ENCODE data around the gene PACRGL. TPM values are rescaled to one million over a fixed set of nuclear protein-coding genes. Genes with fewer than 3 reads are reported as not detected.
A peak's percentile ranks its signal among the peaks of the same experiment; 100 is the strongest.

The PACRGL gene
- total RNA-seq, 1 experiment from 2014 or later: 13.5 TPM

DNA sequence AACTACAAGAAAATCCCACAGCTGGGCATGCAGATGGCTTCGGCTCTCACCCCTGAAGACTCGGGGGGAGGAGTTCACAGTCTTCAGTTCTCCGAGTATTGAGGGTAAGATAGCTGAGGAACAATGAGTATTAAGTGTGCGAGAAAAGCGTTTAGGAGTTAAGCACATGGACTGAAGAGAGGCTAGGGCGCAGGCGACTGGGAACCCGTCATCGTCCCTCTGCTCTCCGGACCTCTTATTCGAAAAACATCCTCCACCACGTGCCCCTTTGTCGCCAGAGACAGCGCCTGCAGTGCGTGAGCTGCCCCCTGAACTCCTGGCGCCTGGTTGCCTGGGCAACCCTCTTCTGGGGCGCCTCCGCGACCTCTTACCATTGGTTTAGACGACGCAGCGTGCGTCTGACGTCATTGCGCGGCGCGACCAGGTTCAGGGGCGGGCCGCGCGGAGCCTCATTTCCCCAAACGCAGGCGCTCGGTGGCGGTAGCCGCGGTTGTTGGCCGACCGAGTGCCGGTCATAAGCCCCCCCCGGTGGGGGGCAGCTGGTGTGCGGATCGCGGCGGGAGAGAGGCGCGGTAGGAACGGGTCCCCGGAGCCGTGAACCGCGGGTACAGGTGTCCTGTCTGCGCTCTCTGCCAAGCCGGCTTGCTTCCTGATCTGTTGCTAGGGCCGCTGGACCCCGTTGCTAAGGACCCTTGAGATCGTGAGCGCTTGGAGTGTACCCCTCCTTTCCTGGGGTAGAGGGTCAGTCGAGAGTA lies at the start of gene PACRGL (continued):
- TF ChIP-seq, protein P1, sequence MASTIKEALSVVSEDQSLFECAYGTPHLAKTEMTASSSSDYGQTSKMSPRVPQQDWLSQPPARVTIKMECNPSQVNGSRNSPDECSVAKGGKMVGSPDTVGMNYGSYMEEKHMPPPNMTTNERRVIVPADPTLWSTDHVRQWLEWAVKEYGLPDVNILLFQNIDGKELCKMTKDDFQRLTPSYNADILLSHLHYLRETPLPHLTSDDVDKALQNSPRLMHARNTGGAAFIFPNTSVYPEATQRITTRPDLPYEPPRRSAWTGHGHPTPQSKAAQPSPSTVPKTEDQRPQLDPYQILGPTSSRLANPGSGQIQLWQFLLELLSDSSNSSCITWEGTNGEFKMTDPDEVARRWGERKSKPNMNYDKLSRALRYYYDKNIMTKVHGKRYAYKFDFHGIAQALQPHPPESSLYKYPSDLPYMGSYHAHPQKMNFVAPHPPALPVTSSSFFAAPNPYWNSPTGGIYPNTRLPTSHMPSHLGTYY (CRISPR knock-in tag; IDR thresholded peaks at IDR 0.05): no peak
- no peak for TF ChIP-seq RORB (CRISPR knock-in tag; IDR thresholded peaks at IDR 0.05)
- peak; percentile 70 for TF ChIP-seq SP1 (CRISPR knock-in tag; conservative IDR thresholded peaks at IDR 0.05)
- TF ChIP-seq, protein P2, sequence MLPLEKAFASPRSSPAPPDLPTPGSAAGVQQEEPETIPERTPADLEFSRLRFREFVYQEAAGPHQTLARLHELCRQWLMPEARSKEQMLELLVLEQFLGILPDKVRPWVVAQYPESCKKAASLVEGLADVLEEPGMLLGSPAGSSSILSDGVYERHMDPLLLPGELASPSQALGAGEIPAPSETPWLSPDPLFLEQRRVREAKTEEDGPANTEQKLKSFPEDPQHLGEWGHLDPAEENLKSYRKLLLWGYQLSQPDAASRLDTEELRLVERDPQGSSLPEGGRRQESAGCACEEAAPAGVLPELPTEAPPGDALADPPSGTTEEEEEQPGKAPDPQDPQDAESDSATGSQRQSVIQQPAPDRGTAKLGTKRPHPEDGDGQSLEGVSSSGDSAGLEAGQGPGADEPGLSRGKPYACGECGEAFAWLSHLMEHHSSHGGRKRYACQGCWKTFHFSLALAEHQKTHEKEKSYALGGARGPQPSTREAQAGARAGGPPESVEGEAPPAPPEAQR (CRISPR knock-in tag; IDR thresholded peaks at IDR 0.05): no peak
- peak; percentile 47 for TF ChIP-seq TEAD1 (CRISPR knock-in tag; IDR thresholded peaks at IDR 0.05)
- no peak for TF ChIP-seq NR1H2 (CRISPR knock-in tag; IDR thresholded peaks at IDR 0.05)
- TF ChIP-seq, protein P3, sequence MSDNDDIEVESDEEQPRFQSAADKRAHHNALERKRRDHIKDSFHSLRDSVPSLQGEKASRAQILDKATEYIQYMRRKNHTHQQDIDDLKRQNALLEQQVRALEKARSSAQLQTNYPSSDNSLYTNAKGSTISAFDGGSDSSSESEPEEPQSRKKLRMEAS (CRISPR knock-in tag; IDR thresholded peaks at IDR 0.05): peak; percentile 98
- TF ChIP-seq ZNF263 (CRISPR knock-in tag; IDR thresholded peaks at IDR 0.05; ENCODE audit: low read depth): no peak
- no peak for TF ChIP-seq ZNF317 (CRISPR knock-in tag; IDR thresholded peaks at IDR 0.05; ENCODE audit: borderline replicate concordance, low read depth)
- TF ChIP-seq TP53 (CRISPR knock-in tag; IDR thresholded peaks at IDR 0.05): no peak
- no peak for TF ChIP-seq ESRRA (CRISPR knock-in tag; IDR thresholded peaks at IDR 0.05; ENCODE audit: borderline replicate concordance)
- TF ChIP-seq ZNF138 (CRISPR knock-in tag; conservative IDR thresholded peaks at IDR 0.05): no peak
- TF ChIP-seq, protein P4, sequence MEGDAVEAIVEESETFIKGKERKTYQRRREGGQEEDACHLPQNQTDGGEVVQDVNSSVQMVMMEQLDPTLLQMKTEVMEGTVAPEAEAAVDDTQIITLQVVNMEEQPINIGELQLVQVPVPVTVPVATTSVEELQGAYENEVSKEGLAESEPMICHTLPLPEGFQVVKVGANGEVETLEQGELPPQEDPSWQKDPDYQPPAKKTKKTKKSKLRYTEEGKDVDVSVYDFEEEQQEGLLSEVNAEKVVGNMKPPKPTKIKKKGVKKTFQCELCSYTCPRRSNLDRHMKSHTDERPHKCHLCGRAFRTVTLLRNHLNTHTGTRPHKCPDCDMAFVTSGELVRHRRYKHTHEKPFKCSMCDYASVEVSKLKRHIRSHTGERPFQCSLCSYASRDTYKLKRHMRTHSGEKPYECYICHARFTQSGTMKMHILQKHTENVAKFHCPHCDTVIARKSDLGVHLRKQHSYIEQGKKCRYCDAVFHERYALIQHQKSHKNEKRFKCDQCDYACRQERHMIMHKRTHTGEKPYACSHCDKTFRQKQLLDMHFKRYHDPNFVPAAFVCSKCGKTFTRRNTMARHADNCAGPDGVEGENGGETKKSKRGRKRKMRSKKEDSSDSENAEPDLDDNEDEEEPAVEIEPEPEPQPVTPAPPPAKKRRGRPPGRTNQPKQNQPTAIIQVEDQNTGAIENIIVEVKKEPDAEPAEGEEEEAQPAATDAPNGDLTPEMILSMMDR (IDR thresholded peaks at IDR 0.05): no peak
- no peak for TF ChIP-seq HMGA2 (CRISPR knock-in tag; IDR thresholded peaks at IDR 0.05)
- TF ChIP-seq, protein P5, sequence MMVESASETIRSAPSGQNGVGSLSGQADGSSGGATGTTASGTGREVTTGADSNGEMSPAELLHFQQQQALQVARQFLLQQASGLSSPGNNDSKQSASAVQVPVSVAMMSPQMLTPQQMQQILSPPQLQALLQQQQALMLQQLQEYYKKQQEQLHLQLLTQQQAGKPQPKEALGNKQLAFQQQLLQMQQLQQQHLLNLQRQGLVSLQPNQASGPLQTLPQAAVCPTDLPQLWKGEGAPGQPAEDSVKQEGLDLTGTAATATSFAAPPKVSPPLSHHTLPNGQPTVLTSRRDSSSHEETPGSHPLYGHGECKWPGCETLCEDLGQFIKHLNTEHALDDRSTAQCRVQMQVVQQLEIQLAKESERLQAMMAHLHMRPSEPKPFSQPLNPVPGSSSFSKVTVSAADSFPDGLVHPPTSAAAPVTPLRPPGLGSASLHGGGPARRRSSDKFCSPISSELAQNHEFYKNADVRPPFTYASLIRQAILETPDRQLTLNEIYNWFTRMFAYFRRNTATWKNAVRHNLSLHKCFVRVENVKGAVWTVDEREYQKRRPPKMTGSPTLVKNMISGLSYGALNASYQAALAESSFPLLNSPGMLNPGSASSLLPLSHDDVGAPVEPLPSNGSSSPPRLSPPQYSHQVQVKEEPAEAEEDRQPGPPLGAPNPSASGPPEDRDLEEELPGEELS (CRISPR knock-in tag; IDR thresholded peaks at IDR 0.05): no peak
- TF ChIP-seq, protein P6, sequence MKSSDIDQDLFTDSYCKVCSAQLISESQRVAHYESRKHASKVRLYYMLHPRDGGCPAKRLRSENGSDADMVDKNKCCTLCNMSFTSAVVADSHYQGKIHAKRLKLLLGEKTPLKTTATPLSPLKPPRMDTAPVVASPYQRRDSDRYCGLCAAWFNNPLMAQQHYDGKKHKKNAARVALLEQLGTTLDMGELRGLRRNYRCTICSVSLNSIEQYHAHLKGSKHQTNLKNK (CRISPR knock-in tag; IDR thresholded peaks at IDR 0.05): no peak
- TF ChIP-seq, protein P7, sequence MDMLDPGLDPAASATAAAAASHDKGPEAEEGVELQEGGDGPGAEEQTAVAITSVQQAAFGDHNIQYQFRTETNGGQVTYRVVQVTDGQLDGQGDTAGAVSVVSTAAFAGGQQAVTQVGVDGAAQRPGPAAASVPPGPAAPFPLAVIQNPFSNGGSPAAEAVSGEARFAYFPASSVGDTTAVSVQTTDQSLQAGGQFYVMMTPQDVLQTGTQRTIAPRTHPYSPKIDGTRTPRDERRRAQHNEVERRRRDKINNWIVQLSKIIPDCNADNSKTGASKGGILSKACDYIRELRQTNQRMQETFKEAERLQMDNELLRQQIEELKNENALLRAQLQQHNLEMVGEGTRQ (CRISPR knock-in tag; IDR thresholded peaks at IDR 0.05): peak; percentile 87
- TF ChIP-seq, protein P8, sequence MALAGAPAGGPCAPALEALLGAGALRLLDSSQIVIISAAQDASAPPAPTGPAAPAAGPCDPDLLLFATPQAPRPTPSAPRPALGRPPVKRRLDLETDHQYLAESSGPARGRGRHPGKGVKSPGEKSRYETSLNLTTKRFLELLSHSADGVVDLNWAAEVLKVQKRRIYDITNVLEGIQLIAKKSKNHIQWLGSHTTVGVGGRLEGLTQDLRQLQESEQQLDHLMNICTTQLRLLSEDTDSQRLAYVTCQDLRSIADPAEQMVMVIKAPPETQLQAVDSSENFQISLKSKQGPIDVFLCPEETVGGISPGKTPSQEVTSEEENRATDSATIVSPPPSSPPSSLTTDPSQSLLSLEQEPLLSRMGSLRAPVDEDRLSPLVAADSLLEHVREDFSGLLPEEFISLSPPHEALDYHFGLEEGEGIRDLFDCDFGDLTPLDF (CRISPR knock-in tag; IDR thresholded peaks at IDR 0.05): no peak
- no peak; the same call in 1 of the 2 replicates for TF ChIP-seq CREB1 (CRISPR knock-in tag; IDR thresholded peaks at IDR 0.05)
- TF ChIP-seq, protein P9, sequence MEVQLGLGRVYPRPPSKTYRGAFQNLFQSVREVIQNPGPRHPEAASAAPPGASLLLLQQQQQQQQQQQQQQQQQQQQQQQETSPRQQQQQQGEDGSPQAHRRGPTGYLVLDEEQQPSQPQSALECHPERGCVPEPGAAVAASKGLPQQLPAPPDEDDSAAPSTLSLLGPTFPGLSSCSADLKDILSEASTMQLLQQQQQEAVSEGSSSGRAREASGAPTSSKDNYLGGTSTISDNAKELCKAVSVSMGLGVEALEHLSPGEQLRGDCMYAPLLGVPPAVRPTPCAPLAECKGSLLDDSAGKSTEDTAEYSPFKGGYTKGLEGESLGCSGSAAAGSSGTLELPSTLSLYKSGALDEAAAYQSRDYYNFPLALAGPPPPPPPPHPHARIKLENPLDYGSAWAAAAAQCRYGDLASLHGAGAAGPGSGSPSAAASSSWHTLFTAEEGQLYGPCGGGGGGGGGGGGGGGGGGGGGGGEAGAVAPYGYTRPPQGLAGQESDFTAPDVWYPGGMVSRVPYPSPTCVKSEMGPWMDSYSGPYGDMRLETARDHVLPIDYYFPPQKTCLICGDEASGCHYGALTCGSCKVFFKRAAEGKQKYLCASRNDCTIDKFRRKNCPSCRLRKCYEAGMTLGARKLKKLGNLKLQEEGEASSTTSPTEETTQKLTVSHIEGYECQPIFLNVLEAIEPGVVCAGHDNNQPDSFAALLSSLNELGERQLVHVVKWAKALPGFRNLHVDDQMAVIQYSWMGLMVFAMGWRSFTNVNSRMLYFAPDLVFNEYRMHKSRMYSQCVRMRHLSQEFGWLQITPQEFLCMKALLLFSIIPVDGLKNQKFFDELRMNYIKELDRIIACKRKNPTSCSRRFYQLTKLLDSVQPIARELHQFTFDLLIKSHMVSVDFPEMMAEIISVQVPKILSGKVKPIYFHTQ (CRISPR knock-in tag; IDR thresholded peaks at IDR 0.05): no peak
- no peak for TF ChIP-seq GRHL2 (CRISPR knock-in tag; IDR thresholded peaks at IDR 0.05; ENCODE audit: insufficient replicate concordance, severe bottlenecking)
- no peak for TF ChIP-seq TCF7 (CRISPR knock-in tag; IDR thresholded peaks at IDR 0.05; ENCODE audit: low read depth)
- no peak for TF ChIP-seq OVOL2 (CRISPR knock-in tag; IDR thresholded peaks at IDR 0.05; ENCODE audit: borderline replicate concordance)
